ENCODE measurements around the gene SREBF1. TPM values are rescaled to one million over a fixed set of nuclear protein-coding genes. Genes with fewer than 3 reads are reported as not detected.

Gene SREBF1
- total and polyA plus RNA-seq, 10 of the 15 experiments (the other 5 are each of a cell fraction or from before 2014, with no cell fraction given), result 1.4 to 84.6 (median 20.4) TPM

DNA sequence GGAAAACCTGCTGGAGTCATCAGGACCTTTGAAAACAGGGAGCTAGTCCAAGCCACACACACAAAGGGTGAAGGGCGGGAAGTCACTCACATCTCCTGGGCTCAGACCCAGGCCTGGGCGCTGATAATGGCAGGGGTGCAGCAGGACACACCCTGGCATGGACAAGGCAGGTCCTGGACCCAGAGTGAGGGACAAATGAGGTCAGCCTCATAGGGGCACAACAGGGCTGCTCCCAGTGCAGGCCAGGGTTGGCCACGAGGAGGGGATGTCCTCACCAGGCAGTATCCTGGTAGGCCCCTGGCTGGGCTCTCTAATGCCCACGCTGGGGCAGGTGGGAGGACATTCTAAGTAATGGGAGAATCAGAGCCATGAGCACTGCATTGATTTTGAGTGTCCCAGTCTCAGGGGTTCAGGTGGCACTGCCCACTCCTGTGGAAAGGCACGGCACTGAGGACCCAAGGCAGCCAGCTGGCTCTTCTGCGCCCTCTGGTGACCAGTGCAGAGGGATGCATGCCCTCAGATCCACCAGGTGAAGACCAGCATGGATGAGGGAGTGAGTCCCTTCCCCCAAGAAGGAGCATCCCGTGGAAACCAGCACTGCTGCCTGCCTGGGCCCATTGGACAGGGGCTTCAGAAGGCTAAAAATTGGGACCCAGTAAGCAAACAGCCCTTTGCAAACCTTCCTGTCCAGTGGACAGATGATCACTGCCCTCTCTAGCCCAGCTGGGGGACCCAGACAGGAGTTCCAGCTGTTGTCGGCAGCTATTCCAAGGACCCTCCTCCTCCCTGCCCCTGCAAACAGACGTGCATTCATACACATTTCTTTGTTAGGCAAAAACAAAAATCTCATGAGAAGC is 23.4 kb upstream of the SREBF1 start (continued):
- TF ChIP-seq, protein P1, sequence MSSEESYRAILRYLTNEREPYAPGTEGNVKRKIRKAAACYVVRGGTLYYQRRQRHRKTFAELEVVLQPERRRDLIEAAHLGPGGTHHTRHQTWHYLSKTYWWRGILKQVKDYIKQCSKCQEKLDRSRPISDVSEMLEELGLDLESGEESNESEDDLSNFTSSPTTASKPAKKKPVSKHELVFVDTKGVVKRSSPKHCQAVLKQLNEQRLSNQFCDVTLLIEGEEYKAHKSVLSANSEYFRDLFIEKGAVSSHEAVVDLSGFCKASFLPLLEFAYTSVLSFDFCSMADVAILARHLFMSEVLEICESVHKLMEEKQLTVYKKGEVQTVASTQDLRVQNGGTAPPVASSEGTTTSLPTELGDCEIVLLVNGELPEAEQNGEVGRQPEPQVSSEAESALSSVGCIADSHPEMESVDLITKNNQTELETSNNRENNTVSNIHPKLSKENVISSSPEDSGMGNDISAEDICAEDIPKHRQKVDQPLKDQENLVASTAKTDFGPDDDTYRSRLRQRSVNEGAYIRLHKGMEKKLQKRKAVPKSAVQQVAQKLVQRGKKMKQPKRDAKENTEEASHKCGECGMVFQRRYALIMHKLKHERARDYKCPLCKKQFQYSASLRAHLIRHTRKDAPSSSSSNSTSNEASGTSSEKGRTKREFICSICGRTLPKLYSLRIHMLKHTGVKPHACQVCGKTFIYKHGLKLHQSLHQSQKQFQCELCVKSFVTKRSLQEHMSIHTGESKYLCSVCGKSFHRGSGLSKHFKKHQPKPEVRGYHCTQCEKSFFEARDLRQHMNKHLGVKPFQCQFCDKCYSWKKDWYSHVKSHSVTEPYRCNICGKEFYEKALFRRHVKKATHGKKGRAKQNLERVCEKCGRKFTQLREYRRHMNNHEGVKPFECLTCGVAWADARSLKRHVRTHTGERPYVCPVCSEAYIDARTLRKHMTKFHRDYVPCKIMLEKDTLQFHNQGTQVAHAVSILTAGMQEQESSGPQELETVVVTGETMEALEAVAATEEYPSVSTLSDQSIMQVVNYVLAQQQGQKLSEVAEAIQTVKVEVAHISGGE (CRISPR knock-in tag; IDR thresholded peaks at IDR 0.05), result no peak
- TF ChIP-seq BHLHE40 (IDR thresholded peaks at IDR 0.05; ENCODE audit: borderline replicate concordance in 1 of 2, low read depth in 2 of 2, low read length in 1 of 2) (peak; percentile 4 to 9; a peak in 1 of 4 replicates), JUNB (IDR thresholded peaks at IDR 0.05) (no peak), SIN3A (IDR thresholded peaks at IDR 0.05; ENCODE audit: low read depth, low read length) (no peak; the same call in 1 of the 2 replicates), ZNF207 (IDR thresholded peaks at IDR 0.05; ENCODE audit: borderline replicate concordance) (no peak), POLR2A (IDR thresholded peaks at IDR 0.05; ENCODE audit: low read depth, low read length) (no peak), NFYB (IDR thresholded peaks at IDR 0.05; ENCODE audit: insufficient read depth, low read depth, low read length) (no peak), RUNX3 (IDR thresholded peaks at IDR 0.05; ENCODE audit: low read length) (no peak), NR2F1 (conservative IDR thresholded peaks at IDR 0.05) (0 out of 2 replicates have a peak, but pooled peaks have one; percentile 39), CEBPB (IDR thresholded peaks at IDR 0.05; ENCODE audit: borderline replicate concordance in 1 of 2, low read depth in 2 of 2, low read length in 2 of 2) (no peak)
- TF ChIP-seq, protein P2, sequence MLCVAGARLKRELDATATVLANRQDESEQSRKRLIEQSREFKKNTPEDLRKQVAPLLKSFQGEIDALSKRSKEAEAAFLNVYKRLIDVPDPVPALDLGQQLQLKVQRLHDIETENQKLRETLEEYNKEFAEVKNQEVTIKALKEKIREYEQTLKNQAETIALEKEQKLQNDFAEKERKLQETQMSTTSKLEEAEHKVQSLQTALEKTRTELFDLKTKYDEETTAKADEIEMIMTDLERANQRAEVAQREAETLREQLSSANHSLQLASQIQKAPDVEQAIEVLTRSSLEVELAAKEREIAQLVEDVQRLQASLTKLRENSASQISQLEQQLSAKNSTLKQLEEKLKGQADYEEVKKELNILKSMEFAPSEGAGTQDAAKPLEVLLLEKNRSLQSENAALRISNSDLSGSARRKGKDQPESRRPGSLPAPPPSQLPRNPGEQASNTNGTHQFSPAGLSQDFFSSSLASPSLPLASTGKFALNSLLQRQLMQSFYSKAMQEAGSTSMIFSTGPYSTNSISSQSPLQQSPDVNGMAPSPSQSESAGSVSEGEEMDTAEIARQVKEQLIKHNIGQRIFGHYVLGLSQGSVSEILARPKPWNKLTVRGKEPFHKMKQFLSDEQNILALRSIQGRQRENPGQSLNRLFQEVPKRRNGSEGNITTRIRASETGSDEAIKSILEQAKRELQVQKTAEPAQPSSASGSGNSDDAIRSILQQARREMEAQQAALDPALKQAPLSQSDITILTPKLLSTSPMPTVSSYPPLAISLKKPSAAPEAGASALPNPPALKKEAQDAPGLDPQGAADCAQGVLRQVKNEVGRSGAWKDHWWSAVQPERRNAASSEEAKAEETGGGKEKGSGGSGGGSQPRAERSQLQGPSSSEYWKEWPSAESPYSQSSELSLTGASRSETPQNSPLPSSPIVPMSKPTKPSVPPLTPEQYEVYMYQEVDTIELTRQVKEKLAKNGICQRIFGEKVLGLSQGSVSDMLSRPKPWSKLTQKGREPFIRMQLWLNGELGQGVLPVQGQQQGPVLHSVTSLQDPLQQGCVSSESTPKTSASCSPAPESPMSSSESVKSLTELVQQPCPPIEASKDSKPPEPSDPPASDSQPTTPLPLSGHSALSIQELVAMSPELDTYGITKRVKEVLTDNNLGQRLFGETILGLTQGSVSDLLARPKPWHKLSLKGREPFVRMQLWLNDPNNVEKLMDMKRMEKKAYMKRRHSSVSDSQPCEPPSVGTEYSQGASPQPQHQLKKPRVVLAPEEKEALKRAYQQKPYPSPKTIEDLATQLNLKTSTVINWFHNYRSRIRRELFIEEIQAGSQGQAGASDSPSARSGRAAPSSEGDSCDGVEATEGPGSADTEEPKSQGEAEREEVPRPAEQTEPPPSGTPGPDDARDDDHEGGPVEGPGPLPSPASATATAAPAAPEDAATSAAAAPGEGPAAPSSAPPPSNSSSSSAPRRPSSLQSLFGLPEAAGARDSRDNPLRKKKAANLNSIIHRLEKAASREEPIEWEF (IDR thresholded peaks at IDR 0.05; ENCODE audit: insufficient replicate concordance, low read depth, low read length), result no peak
- TF ChIP-seq, protein P3, sequence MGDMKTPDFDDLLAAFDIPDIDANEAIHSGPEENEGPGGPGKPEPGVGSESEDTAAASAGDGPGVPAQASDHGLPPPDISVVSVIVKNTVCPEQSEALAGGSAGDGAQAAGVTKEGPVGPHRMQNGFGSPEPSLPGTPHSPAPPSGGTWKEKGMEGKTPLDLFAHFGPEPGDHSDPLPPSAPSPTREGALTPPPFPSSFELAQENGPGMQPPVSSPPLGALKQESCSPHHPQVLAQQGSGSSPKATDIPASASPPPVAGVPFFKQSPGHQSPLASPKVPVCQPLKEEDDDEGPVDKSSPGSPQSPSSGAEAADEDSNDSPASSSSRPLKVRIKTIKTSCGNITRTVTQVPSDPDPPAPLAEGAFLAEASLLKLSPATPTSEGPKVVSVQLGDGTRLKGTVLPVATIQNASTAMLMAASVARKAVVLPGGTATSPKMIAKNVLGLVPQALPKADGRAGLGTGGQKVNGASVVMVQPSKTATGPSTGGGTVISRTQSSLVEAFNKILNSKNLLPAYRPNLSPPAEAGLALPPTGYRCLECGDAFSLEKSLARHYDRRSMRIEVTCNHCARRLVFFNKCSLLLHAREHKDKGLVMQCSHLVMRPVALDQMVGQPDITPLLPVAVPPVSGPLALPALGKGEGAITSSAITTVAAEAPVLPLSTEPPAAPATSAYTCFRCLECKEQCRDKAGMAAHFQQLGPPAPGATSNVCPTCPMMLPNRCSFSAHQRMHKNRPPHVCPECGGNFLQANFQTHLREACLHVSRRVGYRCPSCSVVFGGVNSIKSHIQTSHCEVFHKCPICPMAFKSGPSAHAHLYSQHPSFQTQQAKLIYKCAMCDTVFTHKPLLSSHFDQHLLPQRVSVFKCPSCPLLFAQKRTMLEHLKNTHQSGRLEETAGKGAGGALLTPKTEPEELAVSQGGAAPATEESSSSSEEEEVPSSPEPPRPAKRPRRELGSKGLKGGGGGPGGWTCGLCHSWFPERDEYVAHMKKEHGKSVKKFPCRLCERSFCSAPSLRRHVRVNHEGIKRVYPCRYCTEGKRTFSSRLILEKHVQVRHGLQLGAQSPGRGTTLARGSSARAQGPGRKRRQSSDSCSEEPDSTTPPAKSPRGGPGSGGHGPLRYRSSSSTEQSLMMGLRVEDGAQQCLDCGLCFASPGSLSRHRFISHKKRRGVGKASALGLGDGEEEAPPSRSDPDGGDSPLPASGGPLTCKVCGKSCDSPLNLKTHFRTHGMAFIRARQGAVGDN (IDR thresholded peaks at IDR 0.05), result no peak
- TF ChIP-seq, protein P4, sequence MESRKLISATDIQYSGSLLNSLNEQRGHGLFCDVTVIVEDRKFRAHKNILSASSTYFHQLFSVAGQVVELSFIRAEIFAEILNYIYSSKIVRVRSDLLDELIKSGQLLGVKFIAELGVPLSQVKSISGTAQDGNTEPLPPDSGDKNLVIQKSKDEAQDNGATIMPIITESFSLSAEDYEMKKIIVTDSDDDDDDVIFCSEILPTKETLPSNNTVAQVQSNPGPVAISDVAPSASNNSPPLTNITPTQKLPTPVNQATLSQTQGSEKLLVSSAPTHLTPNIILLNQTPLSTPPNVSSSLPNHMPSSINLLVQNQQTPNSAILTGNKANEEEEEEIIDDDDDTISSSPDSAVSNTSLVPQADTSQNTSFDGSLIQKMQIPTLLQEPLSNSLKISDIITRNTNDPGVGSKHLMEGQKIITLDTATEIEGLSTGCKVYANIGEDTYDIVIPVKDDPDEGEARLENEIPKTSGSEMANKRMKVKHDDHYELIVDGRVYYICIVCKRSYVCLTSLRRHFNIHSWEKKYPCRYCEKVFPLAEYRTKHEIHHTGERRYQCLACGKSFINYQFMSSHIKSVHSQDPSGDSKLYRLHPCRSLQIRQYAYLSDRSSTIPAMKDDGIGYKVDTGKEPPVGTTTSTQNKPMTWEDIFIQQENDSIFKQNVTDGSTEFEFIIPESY (IDR thresholded peaks at IDR 0.05), result no peak

Data from GM12878 (cell line).